Measurements from ENCODE around the gene LRFN4. TPM values are rescaled to one million over a fixed set of nuclear protein-coding genes. Genes with fewer than 3 reads are reported as not detected.

LRFN4 gene
- total and polyA plus RNA-seq, 2 of the 8 experiments (the other 6 are each of a cell fraction or from before 2014, with no cell fraction given) = 49.8 to 64.3 TPM

DNA sequence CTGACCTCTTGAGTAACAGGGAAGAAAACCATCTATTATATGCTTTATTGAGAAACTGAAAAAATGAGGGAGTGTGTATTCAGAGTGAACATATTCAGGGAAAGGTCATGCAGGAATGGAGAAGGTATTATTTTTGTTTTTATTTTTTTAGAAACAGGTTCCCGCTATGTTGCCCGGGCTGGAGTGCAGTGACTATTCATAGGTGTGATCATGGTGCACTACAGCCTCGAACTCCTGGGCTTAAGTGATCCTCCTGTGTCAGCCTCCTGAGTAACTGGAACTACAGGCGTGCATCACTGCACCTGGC, 22.4 kb upstream of the LRFN4 start:
- H3K27me3 ChIP-seq (replicated peaks in 1 of 4; ENCODE audit: control insufficient read depth in 3 of 4, extremely low read depth in 1 of 4, insufficient read depth in 3 of 4, low read length in 3 of 4) = no peaks in the 10 kb centered on the region
- no peak overlapping the region for H3K18ac ChIP-seq (ENCODE audit: extremely low read depth, low read length)
- CTCF ChIA-PET (ENCODE audit: partially characterized antibody) = interaction anchor here (0.5 to 7.1 kb wide), 34 partner anchors 8 to 424 kb away, joined by 3 to 90 read pairs (median 4); partner anchors contain the start of genes RBM4B and RCE1
- no peak overlapping the region for H2AK5ac ChIP-seq (ENCODE audit: low read depth, low read length)
- POLR2A ChIA-PET (ENCODE audit: partially characterized antibody) = interaction anchor here (0.7 kb wide), 1 partner anchor 114 kb away, joined by 3 read pairs; no protein-coding TSS in a partner anchor
- no peak for FAIRE-seq
- H3K27ac ChIP-seq (ENCODE audit: low read depth, low read length) = no peak overlapping the region
- no peak overlapping the region for H4K91ac ChIP-seq (replicated peaks; ENCODE audit: insufficient read length, low read length)
- H3K4me2 ChIP-seq (ENCODE audit: insufficient read depth in 1 of 2, low read depth in 2 of 2, low read length in 2 of 2) = no peak overlapping the region
- no peak overlapping the region for H2BK20ac ChIP-seq (ENCODE audit: low read length)
- peaks cover 2 to 14% (median 2%) of the 10 kb centered on the region in 4 experiments; a peak in 3 of 8 replicates for H3K36me3 ChIP-seq (ENCODE audit: control insufficient read depth in 2 of 4, insufficient read depth in 4 of 4, low read length in 3 of 4)
- 86% methylated on average over 4 of the region's 4 CpGs; no CpG with 5 or more reads in 1 of the 2 experiments for WGBS, 2 experiments (ENCODE audit: extremely low coverage in 1 of 2, insufficient coverage in 1 of 2, insufficient read length in 1 of 2, insufficient replicate concordance in 2 of 2, low coverage in 1 of 2, low lambda C conversion rate in 2 of 2, missing lambda C conversion rate in 1 of 2)
- H4K20me1 ChIP-seq (replicated peaks in 1 of 2; ENCODE audit: control insufficient read depth in 1 of 2, insufficient read depth in 2 of 2, low read length in 2 of 2) = no peaks in the 10 kb centered on the region
- H3K56ac ChIP-seq (replicated peaks; ENCODE audit: insufficient read length, low read depth, low read length) = no peak overlapping the region
- no peak overlapping the region for H4K5ac ChIP-seq (ENCODE audit: insufficient read length, low read depth, low read length)
- H3K4me1 ChIP-seq (replicated peaks in 1 of 4; ENCODE audit: control insufficient read depth in 3 of 4, insufficient read depth in 4 of 4, low read length in 3 of 4) = no peaks in the 10 kb centered on the region
- no peak overlapping the region for H3K23ac ChIP-seq (ENCODE audit: insufficient read length)
- no peaks in the 10 kb centered on the region for H3K23me2 ChIP-seq (ENCODE audit: low read depth, low read length)
- no peaks in the 10 kb centered on the region for H3K9me3 ChIP-seq (ENCODE audit: insufficient read depth in 2 of 2, low read depth in 1 of 2, low read length in 1 of 2)
- no peak overlapping the region for H3K4me3 ChIP-seq (ENCODE audit: extremely low read depth in 1 of 4, insufficient read depth in 2 of 4, low read depth in 3 of 4, low read length in 4 of 4)
- H2BK15ac ChIP-seq (ENCODE audit: low read length) = no peak overlapping the region
- no peaks in the 10 kb centered on the region for H3K79me2 ChIP-seq (ENCODE audit: control insufficient read depth in 1 of 2, insufficient read depth in 2 of 2, low read length in 2 of 2)
- DNase-seq (ENCODE audit: low read depth in 1 of 2, low spot score in 2 of 2) = no peak
- no peak overlapping the region for H3K9ac ChIP-seq (replicated peaks in 1 of 4; ENCODE audit: extremely low read depth in 1 of 4, low read depth in 3 of 4, low read length in 3 of 4)
- no peak overlapping the region for H4K8ac ChIP-seq (ENCODE audit: extremely low read depth, insufficient read depth, low read length)
- H2BK12ac ChIP-seq (ENCODE audit: low read depth, low read length) = no peak overlapping the region
- H3K79me1 ChIP-seq (ENCODE audit: low read depth, low read length) = no peaks in the 10 kb centered on the region; the same call in 1 of the 2 replicates
- H2BK120ac ChIP-seq (replicated peaks; ENCODE audit: low read depth, low read length) = no peak overlapping the region
- no peak overlapping the region for H3K4ac ChIP-seq (replicated peaks; ENCODE audit: insufficient read length, low read depth, low read length)
- H3K14ac ChIP-seq (ENCODE audit: insufficient read length) = no peak overlapping the region
- H2AFZ ChIP-seq (ENCODE audit: low read length) = no peak overlapping the region
- H2BK5ac ChIP-seq (ENCODE audit: low read depth, low read length) = no peak overlapping the region
- no peak for TF ChIP-seq SIRT6 (IDR thresholded peaks at IDR 0.05; ENCODE audit: low read length)
- no peak for TF ChIP-seq RXRA (IDR thresholded peaks at IDR 0.05; ENCODE audit: insufficient read depth, low read depth, low read length)
- TF ChIP-seq SP4 (IDR thresholded peaks at IDR 0.05; ENCODE audit: low read length) = no peak
- TF ChIP-seq TEAD4 (IDR thresholded peaks at IDR 0.05; ENCODE audit: low read depth, low read length) = no peak
- TF ChIP-seq ASH2L (IDR thresholded peaks at IDR 0.05; ENCODE audit: low read length) = no peak
- TF ChIP-seq KDM5A (IDR thresholded peaks at IDR 0.05; ENCODE audit: low read length) = no peak
- no peak for TF ChIP-seq TAF1 (IDR thresholded peaks at IDR 0.05; ENCODE audit: low read depth, low read length)
- no peak for TF ChIP-seq GABPA (IDR thresholded peaks at IDR 0.05; ENCODE audit: borderline replicate concordance, insufficient read depth, low read length)
- TF ChIP-seq, protein P1, sequence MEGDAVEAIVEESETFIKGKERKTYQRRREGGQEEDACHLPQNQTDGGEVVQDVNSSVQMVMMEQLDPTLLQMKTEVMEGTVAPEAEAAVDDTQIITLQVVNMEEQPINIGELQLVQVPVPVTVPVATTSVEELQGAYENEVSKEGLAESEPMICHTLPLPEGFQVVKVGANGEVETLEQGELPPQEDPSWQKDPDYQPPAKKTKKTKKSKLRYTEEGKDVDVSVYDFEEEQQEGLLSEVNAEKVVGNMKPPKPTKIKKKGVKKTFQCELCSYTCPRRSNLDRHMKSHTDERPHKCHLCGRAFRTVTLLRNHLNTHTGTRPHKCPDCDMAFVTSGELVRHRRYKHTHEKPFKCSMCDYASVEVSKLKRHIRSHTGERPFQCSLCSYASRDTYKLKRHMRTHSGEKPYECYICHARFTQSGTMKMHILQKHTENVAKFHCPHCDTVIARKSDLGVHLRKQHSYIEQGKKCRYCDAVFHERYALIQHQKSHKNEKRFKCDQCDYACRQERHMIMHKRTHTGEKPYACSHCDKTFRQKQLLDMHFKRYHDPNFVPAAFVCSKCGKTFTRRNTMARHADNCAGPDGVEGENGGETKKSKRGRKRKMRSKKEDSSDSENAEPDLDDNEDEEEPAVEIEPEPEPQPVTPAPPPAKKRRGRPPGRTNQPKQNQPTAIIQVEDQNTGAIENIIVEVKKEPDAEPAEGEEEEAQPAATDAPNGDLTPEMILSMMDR (IDR thresholded peaks at IDR 0.05; ENCODE audit: control extremely low read depth in 1 of 3, insufficient read depth in 1 of 3, low read depth in 1 of 3, low read length in 3 of 3) = no peak
- TF ChIP-seq FOSL1 (IDR thresholded peaks at IDR 0.05; ENCODE audit: insufficient read depth, low read depth, low read length) = no peak
- no peak for TF ChIP-seq CBX5 (IDR thresholded peaks at IDR 0.05; ENCODE audit: low read depth, low read length)
- TF ChIP-seq PHF8 (conservative IDR thresholded peaks at IDR 0.05; ENCODE audit: low read depth, low read length) = no peak
- no peak for TF ChIP-seq POLR2A (IDR thresholded peaks at IDR 0.05; ENCODE audit: control extremely low read depth in 1 of 2, low read depth in 2 of 2, low read length in 2 of 2)

Data from H1 (cell line).